GM18507 (cell line): ENCODE results near the gene BCAS3.

Experiments
- DNase-seq: peaks from one replicate; pipeline ENCODE4 v3.0.0; 2011; ENCODE audit warnings: low read depth; ENCODE audit not compliant: insufficient read length; ENCODE audit errors: extremely low spot score
- FAIRE-seq: peaks from 2 replicates; lab custom pipeline; 2011; peaks lifted over from hg19 to GRCh38; lab: Jason Lieb, UNC

The BCAS3 gene

GRCh38 chr17:61371606-61372005 is 694.0 kb downstream of the BCAS3 start:
- FAIRE-seq: no peak
- no peak for DNase-seq

DNA sequence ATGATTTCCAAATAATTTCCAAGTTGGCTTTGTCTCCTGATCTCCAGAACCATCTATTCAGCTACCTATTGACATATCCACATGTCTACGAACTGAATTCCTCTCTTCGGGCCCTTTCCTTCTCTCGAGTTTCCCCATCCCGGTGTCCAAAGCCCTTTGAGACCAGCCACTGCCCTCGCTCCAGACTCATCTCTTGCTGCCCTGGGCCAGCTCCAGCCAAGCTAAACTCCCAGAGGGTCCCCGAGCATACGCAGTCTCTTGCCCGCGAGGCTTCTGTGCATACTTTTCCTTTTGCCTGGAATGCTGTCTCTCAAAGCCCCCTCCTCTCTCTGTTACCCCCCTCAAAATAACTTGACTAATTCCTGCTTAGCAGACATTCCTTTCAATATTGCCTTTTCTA is 694.8 kb downstream of the BCAS3 start:
- no peak for FAIRE-seq

GRCh38 chr17:61376931-61377838 is 699.5 kb downstream of the BCAS3 start:
- FAIRE-seq (no peak), DNase-seq (no peak)

More for the DNA sequence above, 694.8 kb downstream of the BCAS3 start:
- no peak for DNase-seq

GRCh38 chr17:61378658-61379456 is 701.2 kb downstream of the BCAS3 start:
- DNase-seq (no peak), FAIRE-seq (no peak)

DNA sequence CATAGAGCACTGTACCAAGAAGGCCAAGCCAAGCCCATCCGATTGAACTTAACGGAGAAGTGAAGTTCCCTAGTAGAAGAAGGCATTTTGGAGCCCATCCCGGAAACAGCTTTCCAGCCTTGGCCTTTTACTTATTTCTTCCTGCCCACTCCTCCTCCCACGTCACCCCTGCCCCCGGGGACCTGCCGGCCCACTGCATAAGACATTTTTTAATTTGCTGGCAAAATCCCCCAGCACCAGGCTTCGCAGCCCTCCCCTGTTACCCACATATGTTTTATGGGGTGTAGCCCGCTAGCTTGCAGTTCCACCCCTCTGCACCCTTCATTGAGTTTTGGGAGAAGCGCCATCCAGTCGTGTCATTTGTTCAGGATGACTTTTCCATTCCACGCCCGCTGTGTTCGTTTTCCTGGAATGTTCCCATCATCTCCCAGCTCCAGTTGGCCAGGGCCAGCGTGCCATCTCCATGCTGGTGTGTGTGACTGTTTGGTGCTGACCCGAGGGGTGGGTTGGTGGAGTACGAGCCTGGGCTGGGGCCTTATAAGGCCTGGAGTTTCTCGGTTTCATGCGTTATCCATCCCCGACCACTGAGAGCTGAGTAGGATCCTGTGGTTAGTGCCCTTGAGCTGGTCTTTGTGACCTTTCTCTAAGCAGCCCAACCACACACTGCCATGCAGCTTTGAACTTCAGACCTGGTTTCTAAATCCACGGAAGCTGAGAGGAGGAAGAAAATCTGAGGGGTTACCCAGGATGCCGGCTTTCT is 702.0 kb downstream of the BCAS3 start:
- DNase-seq: no peak
- no peak for FAIRE-seq

DNA sequence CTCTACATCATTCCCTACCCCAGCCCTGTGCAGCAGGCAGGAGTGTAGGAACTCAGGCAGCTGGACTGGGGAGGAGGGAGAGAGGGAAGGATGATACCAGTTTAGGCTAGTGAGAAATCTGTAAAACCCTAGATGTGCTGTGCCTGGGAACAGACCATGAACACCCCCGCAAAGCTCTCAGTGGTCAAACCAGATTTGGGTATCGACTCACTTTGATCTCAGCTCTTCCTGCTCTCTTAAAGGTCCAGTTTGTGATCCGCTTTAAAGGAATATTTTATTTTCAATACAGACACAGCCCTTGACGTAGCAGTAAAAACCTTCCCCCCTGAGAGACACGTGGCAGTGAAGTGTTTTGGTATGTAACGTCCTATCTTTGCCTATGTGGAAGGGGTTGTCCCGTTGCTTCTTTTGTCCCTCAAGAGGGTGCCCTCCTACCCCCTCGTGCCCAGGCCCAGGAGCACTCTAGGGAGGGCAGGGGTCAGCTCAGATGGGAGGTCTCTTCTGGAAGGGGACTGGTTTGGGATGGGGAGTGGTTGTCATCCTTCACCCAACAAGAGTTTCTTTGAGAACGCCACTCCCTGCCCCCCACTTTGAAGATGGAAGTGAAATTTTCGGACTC is 702.7 kb downstream of the BCAS3 start:
- no peak for FAIRE-seq
- DNase-seq: no peak

- no peak for DNase-seq
- FAIRE-seq: no peak
Observed at GRCh38 chr17:61380836-61381525, 703.3 kb downstream of the BCAS3 start.

DNA sequence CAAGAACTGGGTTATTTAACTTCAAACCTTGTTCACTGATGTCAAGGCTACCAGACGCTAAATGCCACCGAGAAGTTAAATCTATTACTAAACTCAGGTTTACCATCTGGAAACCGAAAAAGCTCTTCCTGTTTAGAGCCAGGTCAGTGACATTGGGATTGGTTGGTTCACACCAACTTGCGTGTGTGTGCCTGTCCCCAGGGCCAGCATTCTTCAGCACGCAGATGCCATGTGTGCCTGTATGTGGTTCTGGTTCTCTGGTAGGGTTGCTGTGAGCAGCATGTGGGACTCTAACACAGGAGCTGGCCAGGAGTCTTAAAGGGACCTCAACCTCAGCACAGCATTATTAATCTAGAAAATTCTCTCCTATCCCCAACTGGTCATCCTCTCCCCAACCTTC is 703.9 kb downstream of the BCAS3 start:
- FAIRE-seq (no peak), DNase-seq (no peak)

DNA sequence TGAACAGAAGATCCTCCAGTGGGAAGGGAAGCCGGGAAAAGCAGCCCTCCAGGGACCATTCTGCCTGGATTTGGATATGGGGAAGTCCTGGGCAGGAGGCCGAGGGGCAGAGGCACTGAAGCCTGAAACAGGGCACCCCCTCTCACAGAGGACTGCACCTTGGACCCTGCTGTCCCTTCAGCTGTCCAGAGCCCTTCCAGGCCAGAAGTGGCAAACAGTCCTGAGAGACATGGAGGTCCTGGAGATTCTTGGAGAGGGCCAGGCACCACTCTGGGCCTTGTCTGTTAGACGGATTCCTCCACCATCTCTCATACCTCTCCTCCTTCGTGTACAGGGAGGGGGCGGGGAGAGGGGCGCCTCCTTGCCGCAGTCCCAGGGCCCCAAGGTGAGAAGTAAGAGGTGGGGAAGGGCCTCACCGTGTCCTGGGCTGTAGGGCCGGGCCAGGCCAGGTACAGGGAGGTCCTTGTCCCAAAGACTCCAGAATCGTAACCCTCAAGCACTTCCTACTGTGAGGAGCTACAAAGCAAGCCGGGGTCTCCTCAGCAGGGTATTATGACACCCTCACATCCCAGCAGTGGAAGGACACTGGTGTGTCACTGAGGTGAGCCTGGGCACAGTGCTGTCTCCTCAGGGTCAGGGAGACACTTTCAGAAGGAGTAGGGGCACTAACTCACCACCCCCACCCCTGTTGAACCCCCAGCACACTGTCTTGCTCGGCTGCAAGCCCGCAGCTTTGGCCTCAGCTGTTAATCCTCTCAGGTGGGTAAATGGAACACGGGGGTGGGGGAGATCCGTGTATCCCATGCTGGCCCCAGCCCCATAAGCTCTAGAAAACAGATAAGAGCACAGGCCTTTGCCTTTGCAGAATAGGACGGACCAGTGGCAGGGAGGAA is 705.4 kb downstream of the BCAS3 start:
- DNase-seq: no peak
- FAIRE-seq: no peak

DNA sequence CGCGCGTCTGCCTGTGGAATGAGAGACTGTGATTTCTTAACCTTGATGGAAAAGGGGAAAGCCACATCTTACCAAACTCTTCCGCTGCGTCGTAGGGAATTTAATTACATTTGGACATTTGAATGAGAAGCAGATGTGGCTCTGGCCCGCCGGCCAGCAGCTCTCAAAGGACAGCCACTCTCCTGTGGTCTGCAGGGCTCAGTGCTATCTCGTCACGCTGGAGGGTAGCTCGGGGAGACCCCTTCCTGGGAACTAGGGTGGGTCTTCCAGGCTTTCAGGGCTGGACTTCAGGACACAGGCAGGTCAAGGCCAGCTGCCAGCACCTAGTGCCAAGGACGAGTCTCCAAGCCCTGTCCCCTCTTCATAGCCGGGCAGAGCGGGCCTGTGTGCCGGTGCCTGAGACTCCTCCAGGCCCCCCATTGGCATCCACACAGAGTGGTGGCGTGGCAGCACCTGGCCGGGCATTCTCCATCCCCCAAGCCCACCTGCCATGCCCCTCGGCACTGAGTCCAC is 706.1 kb downstream of the BCAS3 start:
- DNase-seq (no peak), FAIRE-seq (no peak)

- DNase-seq: no peak
- no peak for FAIRE-seq
Observed at GRCh38 chr17:61384354-61384691, 706.7 kb downstream of the BCAS3 start.

DNA sequence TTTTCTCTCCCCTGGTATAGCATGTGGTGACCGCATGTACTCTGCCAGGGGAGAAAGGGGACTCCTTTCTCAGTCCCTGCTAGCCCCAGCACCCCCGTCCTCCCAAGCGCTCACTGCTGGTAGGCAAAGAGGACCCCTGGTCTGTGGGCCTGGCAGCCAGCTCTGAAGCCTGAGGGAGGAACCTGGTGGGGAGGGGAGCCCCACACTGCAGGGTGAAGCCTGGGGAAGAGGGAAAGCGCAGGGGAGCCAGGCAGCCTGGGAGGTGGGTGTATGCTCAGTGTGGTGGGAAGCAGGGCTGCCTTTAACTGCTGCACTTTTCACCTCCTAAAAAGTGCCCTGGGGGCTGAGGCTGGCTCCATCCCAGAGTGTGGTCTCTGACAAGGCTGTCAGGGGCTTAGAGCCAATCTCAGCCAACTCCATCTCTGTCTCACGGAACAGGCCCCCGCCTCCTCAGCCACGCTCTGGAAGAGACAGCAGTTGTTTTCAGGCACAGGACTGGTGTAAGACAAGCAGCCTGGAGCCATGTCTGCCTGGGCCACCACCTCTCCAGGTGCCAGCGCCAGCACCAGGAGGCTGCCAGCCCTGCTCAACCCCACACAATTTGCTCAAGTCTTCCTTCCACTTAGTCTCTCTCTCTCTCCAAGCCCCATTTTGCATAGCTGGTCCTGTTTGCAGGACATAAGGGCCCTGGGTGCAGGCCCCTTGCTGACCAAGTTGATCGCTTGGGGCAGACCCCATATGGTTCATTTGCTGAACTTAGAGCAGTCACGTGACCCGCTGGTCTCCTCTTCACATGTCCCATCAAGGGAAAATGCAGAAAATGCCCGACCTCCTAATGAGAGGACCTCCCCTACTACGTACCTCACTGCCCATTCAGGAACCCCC is 707.3 kb downstream of the BCAS3 start:
- FAIRE-seq: no peak
- DNase-seq: no peak

DNA sequence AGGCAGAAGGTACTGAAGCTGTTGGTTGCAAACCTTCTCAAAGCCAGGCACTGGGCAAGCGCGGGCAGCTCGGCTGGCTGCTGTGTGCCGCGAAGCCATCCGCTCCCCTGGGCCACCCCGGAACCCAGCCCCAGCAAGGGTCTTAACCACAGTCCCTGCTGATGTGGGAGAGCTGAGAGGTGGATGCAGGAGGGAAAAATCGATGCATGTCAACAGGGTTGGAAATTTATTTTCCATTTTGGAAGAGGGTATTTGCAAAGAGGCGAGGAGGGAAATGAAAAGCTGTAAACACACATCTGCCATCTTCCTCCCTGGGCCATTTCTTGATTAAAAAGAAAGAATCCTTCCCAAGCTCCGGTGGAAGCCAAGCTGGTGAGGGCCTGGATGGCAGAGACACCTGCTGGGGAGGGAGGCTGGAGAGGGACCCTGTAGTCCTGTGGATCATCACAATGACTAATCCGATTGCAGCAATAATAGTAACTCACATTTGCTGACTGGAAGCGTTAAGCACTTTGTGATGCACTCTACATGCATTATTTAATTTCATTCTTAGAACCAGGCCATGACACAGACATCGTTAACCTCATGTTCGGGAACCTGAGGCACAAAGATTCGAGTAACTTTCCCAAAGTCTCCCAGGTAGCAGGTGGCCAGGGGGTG is 708.1 kb downstream of the BCAS3 start:
- DNase-seq: no peak
- FAIRE-seq: no peak

DNA sequence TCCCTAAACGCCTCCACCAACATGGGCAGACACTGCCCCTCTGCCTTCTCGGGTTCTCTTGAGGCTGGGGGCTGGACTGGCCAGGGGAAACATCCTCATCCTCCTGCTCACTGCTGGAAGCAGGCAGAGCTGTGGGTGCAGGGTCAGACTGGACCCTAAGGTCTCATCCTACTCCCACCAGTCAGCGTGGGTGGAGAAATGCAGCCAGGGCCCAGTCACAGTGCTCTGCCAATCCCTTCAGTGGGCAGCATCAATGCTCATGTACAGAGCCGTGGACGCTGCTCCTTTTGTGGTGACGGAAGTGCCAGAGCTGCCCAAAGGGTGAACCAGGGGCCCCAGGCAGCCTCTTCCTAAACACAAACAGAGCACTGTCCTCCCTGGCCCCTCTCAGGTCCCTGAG is 708.6 kb downstream of the BCAS3 start:
- FAIRE-seq (no peak), DNase-seq (no peak)

DNA sequence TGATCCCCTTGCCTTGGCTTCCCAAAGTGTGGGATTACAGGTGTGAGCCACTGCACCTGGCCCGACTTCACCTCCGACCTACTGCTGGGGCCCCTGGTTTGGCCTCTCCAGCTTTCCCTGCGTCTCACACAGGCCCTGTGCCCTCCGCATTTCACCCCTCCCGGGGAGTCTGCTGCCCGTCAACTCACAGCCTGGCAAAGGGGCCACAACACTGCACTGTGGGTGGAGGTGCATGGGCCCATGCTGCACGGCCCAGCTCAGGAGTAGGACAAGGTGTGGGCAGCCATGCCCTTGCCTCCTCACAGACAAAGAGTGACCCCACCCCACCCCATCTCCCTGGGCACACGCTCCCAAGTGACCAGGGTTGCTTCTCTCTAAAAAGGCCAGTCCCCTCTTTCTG is 709.4 kb downstream of the BCAS3 start:
- DNase-seq (no peak), FAIRE-seq (no peak)

- FAIRE-seq (no peak), DNase-seq (no peak)
Observed at GRCh38 chr17:61387511-61388305, 710.1 kb downstream of the BCAS3 start.
